Stimulated activated CD8-positive, alpha-beta memory T cell treated with anti-CD3 and anti-CD28 coated beads, Interleukin-15, amount 100 ng/mL, for 1 hour (primary cell): ENCODE results near the gene TIGD2.

Experiments used
- DNase-seq: peaks from one replicate; pipeline ENCODE4 v3.0.0-alpha.2; 2020; ENCODE audit warnings: low read depth

Gene TIGD2

DNA sequence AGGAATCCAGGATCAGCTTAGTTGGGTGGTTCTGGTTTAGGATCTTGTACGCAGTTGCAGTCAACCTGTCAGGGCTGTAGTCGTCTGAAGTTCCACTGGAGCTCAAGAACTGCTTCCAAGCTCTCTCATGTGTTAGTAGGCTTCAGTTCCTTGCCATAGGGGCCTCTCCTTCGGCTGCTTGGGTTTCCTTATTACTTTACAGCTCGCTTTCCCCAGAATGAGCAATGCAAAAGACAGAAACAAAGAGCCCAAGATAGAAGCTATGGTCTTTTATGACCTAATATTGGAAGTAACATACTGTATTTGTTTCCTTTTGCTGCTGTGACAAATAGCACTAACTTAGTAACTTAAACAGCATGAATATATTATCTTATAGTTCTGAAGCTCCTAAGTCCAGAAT lies 51.7 kb downstream of the TIGD2 start:
- DNase-seq: no peak

DNA sequence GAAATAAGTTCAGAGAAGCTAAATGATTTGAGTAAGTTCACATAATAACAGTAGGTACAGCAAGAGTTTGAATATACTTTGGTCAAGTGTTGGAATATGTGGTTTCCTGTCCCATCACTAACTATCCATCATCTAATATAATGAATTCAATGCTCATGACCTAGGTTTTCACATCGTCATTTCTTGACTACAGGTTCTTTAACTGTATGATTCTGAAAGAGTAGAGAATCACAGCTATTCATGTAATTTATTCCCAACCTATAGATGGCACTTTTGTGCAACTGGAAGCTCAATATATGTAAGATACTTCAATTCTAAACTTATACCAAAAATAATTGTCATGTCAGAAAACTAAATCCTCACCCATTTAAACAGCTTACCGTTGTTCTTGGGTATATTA lies 53.1 kb downstream of the TIGD2 start:
- DNase-seq: no peak
